GM21526 (cell line): Measurements from ENCODE around the gene PTPRJ.
"Not testable (repeated sequence)": the region's sequence is repeated elsewhere in the genome, so short reads cannot be mapped to it uniquely, and the experiment has no call there.

Source experiments
- ATAC-seq: cut with Tn5 transposase; IDR thresholded peaks from one replicate; pipeline ENCODE4 v1.9.1; 2021; ENCODE audit warnings: moderate library complexity; ENCODE audit not compliant: unreplicated experiment, low FRiP score

PTPRJ gene

DNA sequence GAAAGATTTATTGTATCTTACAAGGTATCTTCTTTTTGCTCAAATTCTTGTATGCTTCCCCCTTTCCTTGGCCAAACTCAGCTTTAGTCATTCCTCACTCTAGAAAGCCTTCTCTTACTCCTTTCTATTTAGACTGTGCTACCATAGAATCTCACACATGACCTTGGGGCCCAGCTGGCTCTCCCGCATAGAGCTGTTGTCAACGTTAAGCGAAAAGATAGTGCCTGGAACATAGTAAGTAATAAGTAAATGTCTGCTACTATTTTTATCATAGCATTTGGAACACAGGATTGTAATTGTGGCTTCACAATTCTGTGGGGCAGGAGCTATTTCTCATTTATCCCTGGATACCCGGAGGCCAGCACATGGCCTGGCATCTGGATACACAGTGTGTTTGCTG is 197.3 kb downstream of the PTPRJ start:
- no peak for ATAC-seq

DNA sequence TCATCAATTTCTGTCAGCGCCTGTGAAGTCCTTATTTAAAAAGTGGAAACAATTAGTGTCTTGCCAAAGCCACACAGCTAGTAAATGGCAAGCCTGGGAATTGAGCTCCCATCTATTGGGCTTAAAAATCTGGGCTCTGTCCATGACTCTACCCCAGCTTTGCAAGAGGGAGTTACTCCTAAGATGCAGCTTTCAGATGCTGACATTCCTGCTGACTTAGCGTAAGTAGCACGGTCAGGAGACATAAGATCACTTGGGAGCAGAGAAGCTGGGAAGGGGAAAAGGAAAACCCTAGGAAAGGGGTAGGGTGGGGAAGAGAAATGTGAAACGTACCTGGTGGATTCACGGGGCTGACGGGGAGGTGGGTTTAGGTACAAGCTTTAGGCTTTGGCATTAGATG is 200.3 kb downstream of the PTPRJ start:
- no peak for ATAC-seq

DNA sequence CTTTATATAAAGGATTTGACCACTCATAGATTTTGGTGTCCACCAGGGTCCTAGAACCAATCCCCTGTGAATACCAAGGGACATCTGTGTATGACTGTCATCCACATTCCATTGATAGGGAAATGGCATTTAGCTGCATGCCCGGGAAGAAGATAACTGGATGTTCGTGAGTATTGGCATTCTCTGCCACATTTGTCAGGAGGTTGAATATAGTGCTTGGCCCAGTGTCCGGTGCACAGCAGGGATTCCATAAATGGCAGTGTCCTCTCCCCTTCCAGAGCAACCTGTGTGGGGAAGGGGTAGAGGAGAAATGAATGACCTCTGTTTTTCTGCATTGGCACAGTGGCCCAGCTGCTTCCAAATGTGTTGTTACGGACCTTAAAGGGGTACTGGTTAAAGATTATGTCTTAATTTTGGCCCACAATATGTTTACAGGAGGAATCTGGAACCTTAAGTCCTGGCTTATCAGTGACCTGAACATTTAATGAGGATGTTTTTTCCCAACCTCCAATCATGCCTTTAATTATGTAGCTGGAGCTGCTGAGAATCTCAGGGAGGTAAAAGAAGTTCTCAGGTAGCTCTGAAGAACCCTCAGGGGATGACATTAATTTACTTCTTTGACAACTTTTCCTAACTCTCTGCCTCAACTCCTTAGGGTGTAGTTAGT is 202.6 kb downstream of the PTPRJ start:
- ATAC-seq, result no peak

DNA sequence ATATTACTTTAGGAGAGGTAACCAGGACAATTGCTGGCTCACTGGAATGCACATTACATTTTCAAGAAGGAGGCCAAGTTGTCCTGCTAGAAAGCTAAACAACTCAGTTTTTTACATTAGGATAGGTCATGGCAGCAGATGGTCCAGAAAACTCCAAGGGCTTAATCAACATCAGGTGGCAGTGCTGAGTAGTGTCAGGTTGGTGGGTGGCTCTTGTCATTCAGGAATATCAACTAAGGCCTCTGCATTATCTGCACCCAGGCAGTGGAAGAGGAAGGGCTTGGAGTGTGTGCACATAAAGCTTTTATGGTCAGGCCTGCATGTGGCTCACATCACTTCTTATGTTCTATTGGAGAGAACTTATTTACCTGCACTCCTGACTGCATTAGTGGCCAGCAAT is 204.1 kb downstream of the PTPRJ start:
- no peak for ATAC-seq

DNA sequence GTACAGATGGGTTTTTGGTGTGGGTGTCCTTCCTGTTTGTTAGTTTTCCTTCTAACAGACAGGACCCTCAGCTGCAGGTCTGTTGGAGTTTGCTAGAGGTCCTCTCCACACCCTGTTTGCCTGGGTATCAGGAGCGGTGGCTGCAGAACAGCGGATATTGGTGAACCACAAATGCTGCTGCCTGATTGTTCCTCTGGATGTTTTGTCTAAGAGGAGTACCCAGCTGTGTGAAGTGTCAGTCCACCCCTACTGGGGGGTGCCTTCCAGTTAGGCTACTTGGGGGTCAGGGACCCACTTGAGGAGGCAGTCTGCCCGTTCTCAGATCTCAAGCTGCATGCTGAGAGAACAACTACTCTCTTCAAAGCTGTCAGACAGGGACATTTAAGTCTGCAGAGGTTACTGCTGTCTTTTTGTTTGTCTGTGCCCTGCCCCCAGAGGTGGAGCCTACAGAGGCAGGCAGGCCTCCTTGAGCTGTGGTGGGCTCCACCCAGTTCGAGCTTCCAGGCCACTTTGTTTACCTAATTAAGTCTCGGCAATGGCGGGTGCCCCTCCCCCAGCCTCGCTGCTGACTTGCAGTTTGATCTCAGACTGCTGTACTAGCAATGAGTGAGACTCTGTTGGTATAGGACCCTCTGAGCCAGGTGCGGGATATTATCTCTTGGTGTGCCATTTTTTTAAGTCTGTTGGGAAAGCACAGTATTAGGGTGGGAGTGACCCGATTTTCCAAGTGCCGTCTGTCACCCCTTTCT is 210.7 kb downstream of the PTPRJ start:
- ATAC-seq, result not testable (repeated sequence)

DNA sequence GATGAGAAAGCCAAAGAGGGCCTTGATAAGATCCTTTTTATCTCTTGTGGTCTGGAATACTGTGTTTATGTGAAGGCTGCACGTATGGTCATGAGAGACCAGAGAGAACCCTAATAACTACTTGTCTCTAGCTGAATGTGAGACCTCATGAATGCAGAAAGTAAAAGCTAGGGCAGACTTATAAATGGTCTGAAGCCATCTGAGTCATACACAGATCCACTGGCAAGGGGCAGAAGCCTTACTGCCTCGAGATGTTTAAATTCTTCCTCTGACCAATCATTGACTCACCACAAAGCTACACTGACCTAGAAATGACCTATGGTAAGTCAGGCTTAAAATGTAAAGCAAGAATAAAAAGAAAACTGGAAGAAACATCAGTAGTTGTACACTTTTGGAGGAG is 213.5 kb downstream of the PTPRJ start:
- ATAC-seq, result no peak

DNA sequence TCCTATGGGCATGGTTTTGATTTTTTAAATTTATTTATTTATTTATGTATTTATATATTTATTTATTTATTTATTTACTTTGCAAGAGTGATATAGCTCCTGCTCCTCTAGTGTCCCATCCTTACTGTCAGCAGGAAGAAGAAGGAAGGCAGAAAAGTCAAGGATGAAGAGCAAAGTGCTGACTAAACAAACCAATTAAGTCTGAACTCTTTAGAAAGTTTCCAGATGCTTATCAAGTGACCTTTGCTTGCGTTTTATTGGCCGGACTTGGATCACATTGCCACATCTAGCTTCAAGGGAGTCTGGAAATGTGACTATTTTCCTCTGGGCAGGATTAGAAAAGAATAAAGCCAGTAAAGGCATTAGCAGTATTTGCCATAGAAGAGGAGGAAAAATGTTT is 227.5 kb downstream of the PTPRJ start:
- no peak for ATAC-seq

DNA sequence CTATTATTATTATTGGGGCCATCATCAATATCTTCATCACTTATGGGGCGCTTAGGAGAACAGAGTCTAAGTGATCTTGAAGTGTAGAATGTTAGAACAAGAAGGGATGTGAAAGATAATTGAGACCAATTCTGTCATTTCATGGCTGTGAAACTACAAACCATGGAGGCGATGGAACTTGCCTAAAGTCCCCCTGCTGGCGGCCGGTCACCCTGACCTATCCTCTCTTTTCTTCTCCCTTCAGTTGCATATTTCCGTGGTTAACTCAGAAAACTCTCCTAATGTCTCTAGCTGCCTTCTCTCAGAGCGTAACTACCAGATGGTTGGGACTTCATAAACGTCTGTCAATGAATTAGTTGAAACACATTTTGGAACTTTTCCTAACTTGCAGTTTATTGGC is 229.7 kb downstream of the PTPRJ start:
- ATAC-seq, result no peak

DNA sequence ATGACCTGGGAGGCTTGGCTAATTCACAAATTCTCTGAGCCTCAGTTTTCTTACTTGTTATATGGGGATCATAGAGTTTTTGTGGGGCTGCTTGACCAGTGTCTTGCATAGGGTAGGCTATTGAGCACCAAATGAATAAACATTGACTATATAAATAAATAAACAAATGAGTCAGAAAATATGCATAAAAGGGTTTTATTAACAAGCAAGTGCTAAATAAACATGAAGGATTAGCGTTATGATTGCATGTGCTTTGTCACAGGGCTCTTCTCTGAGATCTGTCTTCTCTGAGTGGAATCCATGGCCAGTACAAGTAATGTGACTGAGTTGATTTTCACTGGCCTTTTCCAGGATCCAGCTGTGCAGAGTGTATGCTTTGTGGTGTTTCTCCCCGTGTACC is 236.2 kb downstream of the PTPRJ start, which contains the start of gene OR4B1:
OR4B1 (plus strand) TSS at position 301 of the 400 bp plus-strand sequence; CDS start at position 301, 0 bp downstream.
- no peak for ATAC-seq
